ENCODE data around the gene SLC5A2. TPM values are rescaled to one million over a fixed set of nuclear protein-coding genes. Genes with fewer than 3 reads are reported as not detected.

The SLC5A2 gene
- total and polyA plus RNA-seq, 2 of the 13 experiments (the other 11 are each of a cell fraction or from before 2014, with no cell fraction given): 0.24 to 0.97 TPM

DNA sequence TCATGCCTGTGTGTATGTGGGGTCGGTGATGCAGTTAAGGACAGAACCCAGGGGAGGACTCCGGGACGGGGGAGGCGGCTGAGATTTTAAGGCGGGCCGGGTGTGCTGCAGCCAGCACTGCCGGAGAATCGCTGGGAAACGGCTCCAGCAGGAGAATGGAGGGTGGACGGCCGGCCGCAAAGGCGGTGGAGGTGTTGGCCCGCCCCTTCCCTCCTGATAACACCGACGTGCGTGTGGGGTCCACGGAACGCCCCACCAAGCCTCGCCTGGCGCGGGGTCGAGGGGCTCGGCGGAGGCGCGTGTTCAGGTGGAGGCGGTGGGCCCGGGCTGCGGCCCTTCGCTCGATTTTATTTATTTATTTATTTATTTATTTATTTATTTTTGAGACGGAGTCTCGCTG is 41.0 kb upstream of the SLC5A2 start:
- Histone ChIP-seq H3K4me3 (replicated peaks in 1 of 3; ENCODE audit: insufficient read depth in 1 of 3, low read depth in 2 of 3, low read length in 3 of 3) (0 out of 6 replicates have a peak overlapping the region, but pooled peaks of 1 of the 3 experiments have one; percentile 75), H3K4me1 (ENCODE audit: insufficient read depth, low read length) (peaks cover 6% of the 10 kb centered on the region; the same call in 1 of the 2 replicates), H3K4me2 (ENCODE audit: low read depth, low read length) (0 out of 2 replicates have a peak overlapping the region, but pooled peaks have one; percentile 4), H3K9me3 (ENCODE audit: low read length) (no peaks in the 10 kb centered on the region), H3K9ac (ENCODE audit: insufficient read depth, low read depth, low read length) (no peak overlapping the region), H2AFZ (ENCODE audit: low read length) (no peak overlapping the region), H4K20me1 (ENCODE audit: insufficient read depth, low read length) (no peaks in the 10 kb centered on the region), H3K27me3 (ENCODE audit: control insufficient read depth in 1 of 2, insufficient read depth in 2 of 2, low read length in 2 of 2) (peaks cover 0 to 7% of the 10 kb centered on the region in 2 experiments; a peak in 1 of 5 replicates), H3K27ac (ENCODE audit: extremely low read length, insufficient read depth, low read length) (no peak overlapping the region), H3K79me2 (ENCODE audit: insufficient read depth, low read length) (no peaks in the 10 kb centered on the region), H3K36me3 (replicated peaks in 1 of 2; ENCODE audit: control insufficient read depth in 1 of 2, insufficient read depth in 2 of 2, low read length in 2 of 2) (no peaks in the 10 kb centered on the region)
- CTCF ChIA-PET (ENCODE audit: low intra/inter-chr PET ratio, low total read pairs): interaction anchor here (0.8 kb wide), 1 partner anchor 456 kb away, joined by 3 read pairs; no protein-coding TSS in a partner anchor
- no TSS peak for BruUV-seq (replicated peaks)
- WGBS (ENCODE audit: low lambda C conversion rate): 80% methylated on average over 34 of the region's 34 CpGs
- TF ChIP-seq ZBTB38 (CRISPR knock-in tag; IDR thresholded peaks at IDR 0.05) (0 out of 2 replicates have a peak, but pooled peaks have one; percentile 31), ARNT (IDR thresholded peaks at IDR 0.05) (no peak), NR1H2 (CRISPR knock-in tag; IDR thresholded peaks at IDR 0.05; ENCODE audit: borderline replicate concordance, low read depth) (no peak), ZNF720 (CRISPR knock-in tag; IDR thresholded peaks at IDR 0.05) (no peak), YEATS2 (CRISPR knock-in tag; IDR thresholded peaks at IDR 0.05; ENCODE audit: borderline replicate concordance) (no peak), CENPT (CRISPR knock-in tag; IDR thresholded peaks at IDR 0.05; ENCODE audit: low read depth) (no peak), ZNF230 (CRISPR knock-in tag; IDR thresholded peaks at IDR 0.05) (no peak), ZNF484 (CRISPR knock-in tag; IDR thresholded peaks at IDR 0.05; ENCODE audit: borderline replicate concordance, low read depth) (no peak), SUZ12 (IDR thresholded peaks at IDR 0.05; ENCODE audit: low read depth, low read length) (no peak), POLR2G (IDR thresholded peaks at IDR 0.05; ENCODE audit: low read depth, low read length) (no peak), ARNTL (CRISPR knock-in tag; IDR thresholded peaks at IDR 0.05) (peak; percentile 1; the same call in 1 of the 2 replicates), ATF7 (IDR thresholded peaks at IDR 0.05) (no peak), ATF7 (CRISPR knock-in tag; IDR thresholded peaks at IDR 0.05) (no peak), ZNF615 (CRISPR knock-in tag; IDR thresholded peaks at IDR 0.05; ENCODE audit: borderline replicate concordance) (no peak)
- TF ChIP-seq, protein P1, sequence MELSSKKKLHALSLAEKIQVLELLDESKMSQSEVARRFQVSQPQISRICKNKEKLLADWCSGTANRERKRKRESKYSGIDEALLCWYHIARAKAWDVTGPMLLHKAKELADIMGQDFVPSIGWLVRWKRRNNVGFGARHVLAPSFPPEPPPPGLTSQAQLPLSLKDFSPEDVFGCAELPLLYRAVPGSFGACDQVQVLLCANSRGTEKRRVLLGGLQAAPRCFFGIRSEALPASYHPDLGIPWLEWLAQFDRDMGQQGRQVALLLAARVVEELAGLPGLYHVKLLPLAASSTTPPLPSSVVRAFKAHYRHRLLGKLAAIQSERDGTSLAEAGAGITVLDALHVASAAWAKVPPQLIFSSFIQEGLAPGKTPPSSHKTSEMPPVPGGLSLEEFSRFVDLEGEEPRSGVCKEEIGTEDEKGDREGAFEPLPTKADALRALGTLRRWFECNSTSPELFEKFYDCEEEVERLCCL (CRISPR knock-in tag; IDR thresholded peaks at IDR 0.05; ENCODE audit: borderline replicate concordance): no peak
- TF ChIP-seq, protein P2, sequence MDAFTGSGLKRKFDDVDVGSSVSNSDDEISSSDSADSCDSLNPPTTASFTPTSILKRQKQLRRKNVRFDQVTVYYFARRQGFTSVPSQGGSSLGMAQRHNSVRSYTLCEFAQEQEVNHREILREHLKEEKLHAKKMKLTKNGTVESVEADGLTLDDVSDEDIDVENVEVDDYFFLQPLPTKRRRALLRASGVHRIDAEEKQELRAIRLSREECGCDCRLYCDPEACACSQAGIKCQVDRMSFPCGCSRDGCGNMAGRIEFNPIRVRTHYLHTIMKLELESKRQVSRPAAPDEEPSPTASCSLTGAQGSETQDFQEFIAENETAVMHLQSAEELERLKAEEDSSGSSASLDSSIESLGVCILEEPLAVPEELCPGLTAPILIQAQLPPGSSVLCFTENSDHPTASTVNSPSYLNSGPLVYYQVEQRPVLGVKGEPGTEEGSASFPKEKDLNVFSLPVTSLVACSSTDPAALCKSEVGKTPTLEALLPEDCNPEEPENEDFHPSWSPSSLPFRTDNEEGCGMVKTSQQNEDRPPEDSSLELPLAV (CRISPR knock-in tag; conservative IDR thresholded peaks at IDR 0.05; ENCODE audit: low read depth): no peak
- TF ChIP-seq, protein P3, sequence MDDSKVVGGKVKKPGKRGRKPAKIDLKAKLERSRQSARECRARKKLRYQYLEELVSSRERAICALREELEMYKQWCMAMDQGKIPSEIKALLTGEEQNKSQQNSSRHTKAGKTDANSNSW (CRISPR knock-in tag; IDR thresholded peaks at IDR 0.05; ENCODE audit: borderline replicate concordance): no peak
- TF ChIP-seq, protein P4, sequence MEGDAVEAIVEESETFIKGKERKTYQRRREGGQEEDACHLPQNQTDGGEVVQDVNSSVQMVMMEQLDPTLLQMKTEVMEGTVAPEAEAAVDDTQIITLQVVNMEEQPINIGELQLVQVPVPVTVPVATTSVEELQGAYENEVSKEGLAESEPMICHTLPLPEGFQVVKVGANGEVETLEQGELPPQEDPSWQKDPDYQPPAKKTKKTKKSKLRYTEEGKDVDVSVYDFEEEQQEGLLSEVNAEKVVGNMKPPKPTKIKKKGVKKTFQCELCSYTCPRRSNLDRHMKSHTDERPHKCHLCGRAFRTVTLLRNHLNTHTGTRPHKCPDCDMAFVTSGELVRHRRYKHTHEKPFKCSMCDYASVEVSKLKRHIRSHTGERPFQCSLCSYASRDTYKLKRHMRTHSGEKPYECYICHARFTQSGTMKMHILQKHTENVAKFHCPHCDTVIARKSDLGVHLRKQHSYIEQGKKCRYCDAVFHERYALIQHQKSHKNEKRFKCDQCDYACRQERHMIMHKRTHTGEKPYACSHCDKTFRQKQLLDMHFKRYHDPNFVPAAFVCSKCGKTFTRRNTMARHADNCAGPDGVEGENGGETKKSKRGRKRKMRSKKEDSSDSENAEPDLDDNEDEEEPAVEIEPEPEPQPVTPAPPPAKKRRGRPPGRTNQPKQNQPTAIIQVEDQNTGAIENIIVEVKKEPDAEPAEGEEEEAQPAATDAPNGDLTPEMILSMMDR (CRISPR knock-in tag; IDR thresholded peaks at IDR 0.05): no peak
- in situ Hi-C loops (cut with HindIII; ENCODE audit: extremely low pct_ligation_motif_present, low pct_unique_long_range_greater_than_20kb): loop anchor here (25.0 kb wide), 1 partner anchor 230 kb away; the partner anchor contains the start of genes PYCARD, PYDC1 and TRIM72
- POLR2A ChIA-PET: interaction anchor here (1.1 to 1.8 kb wide), 6 partner anchors 9 to 456 kb away, joined by 3 to 8 read pairs (median 6); partner anchors contain the start of genes ARMC5, ZNF646 and ZNF668
- intact Hi-C loops (cut with micrococcal nuclease; ENCODE audit: unreplicated experiment): loop anchor here (2.0 to 5.0 kb wide), 2 partner anchors 240 to 347 kb away; partner anchors contain the start of genes PYCARD and VKORC1
- no peak for ATAC-seq
- no peak for DNase-seq (ENCODE audit: low spot score)
- no peak for FAIRE-seq
